ENCODE results near the gene ABHD5.
"Not testable (repeated sequence)": the region's sequence is repeated elsewhere in the genome, so short reads cannot be mapped to it uniquely, and the experiment has no call there.

GRCh38 chr3:43661376-43661775 lies 29.4 kb upstream of the ABHD5 start:
- not testable (repeated sequence) for TF ChIP-seq EZH2 (IDR thresholded peaks at IDR 0.05); POLR2AphosphoS5 (IDR thresholded peaks at IDR 0.05; ENCODE audit: borderline replicate concordance, low read depth, low read length); FOXP2 (optimal IDR thresholded peaks at IDR 0.05; ENCODE audit: control extremely low read depth, extremely low read length, insufficient read depth)

All from SK-N-MC (cell line).